CD4-positive, alpha-beta T cell (primary cell): ENCODE data around the gene FAM241A. TPM values are rescaled to one million over a fixed set of nuclear protein-coding genes. Genes with fewer than 3 reads are reported as not detected.

Experiments
- ATAC-seq: fragments of 200-7000 bp; cut with Tn5 transposase; one replicate; pipeline ENCODE4 v1.10.0; 2022; ENCODE audit warnings: mild to moderate bottlenecking; ENCODE audit not compliant: poor library complexity
- CTCF ChIA-PET: fragments of 350-600 bp; sonication (Branson Sonifier 250); formaldehyde crosslinking; loops from one replicate; lab custom pipeline; 2021; ENCODE audit warnings: antibody characterized with exemption, inconsistent platforms; lab: Charles Lee
- POLR2A ChIA-PET: fragments of 350-600 bp; sonication (Branson Sonifier 250); formaldehyde crosslinking; loops from one replicate; lab custom pipeline; 2021; ENCODE audit warnings: antibody characterized with exemption, inconsistent platforms; lab: Charles Lee
- DNase-seq, 14 experiments: peaks; one replicate each; pipeline ENCODE4 v3.0.0-alpha.2; 2013 to 2020; ENCODE audit warnings: mixed read lengths in 2 of 14
- H3K27ac ChIP-seq, 2 donors: one replicate each; pipeline versions ENCODE4 v1.5.1 to v1.7.0; 2013; ENCODE audit warnings: low read length in 2 of 2, low read depth in 1 of 2, mild to moderate bottlenecking in 1 of 2
- H3K27me3 ChIP-seq, 2 experiments: 1 replicate in 1 of 2; 2 replicates in 1 of 2; pipeline versions ENCODE4 v1.6.1 to v1.7.0; 2013; ENCODE audit warnings: low read length in 2 of 2, control low read depth in 1 of 2, mild to moderate bottlenecking in 1 of 2, moderate library complexity in 1 of 2; ENCODE audit not compliant: insufficient read depth in 2 of 2, control insufficient read depth in 1 of 2
- H3K36me3 ChIP-seq: one replicate; pipeline ENCODE4 v1.6.1; 2013; ENCODE audit warnings: low read length, control low read depth; ENCODE audit not compliant: insufficient read depth
- H3K4me1 ChIP-seq: one replicate; pipeline ENCODE4 v1.6.1; 2013; ENCODE audit warnings: low read length, control low read depth; ENCODE audit not compliant: insufficient read depth
- H3K4me3 ChIP-seq: one replicate; pipeline ENCODE4 v1.5.1; 2013; ENCODE audit warnings: mild to moderate bottlenecking, low read length, moderate library complexity
- H3K9me3 ChIP-seq, 2 experiments: 1 replicate in 1 of 2; 2 replicates in 1 of 2; pipeline versions ENCODE4 v1.6.1 to v1.7.0; 2013; ENCODE audit warnings: low read length in 2 of 2, mild to moderate bottlenecking in 2 of 2, control low read depth in 1 of 2, moderate library complexity in 1 of 2; ENCODE audit not compliant: control insufficient read depth in 1 of 2, insufficient read depth in 1 of 2
- H3K27ac Mint-ChIP-seq: one replicate; pipeline ENCODE4 v1.8.0; 2020; ENCODE audit warnings: mixed read lengths
- H3K27me3 Mint-ChIP-seq: one replicate; pipeline ENCODE4 v1.8.0; 2021; ENCODE audit warnings: mixed read lengths
- H3K36me3 Mint-ChIP-seq: one replicate; pipeline ENCODE4 v1.8.0; 2021; ENCODE audit warnings: low read depth, mixed read lengths
- H3K4me1 Mint-ChIP-seq: one replicate; pipeline ENCODE4 v1.8.0; 2021; ENCODE audit warnings: low read depth, mixed read lengths
- H3K4me3 Mint-ChIP-seq: one replicate; pipeline ENCODE4 v1.8.0; 2020; ENCODE audit warnings: mild to moderate bottlenecking, mixed read lengths
- H3K9me3 Mint-ChIP-seq: one replicate; pipeline ENCODE4 v1.8.0; 2020; ENCODE audit warnings: mixed read lengths
- CTCF ChIP-seq: fragments of 200-600 bp; IDR thresholded peaks from one replicate; pipeline ENCODE4 v1.8.0; 2022; ENCODE audit warnings: antibody characterized with exemption, mild to moderate bottlenecking
- intact Hi-C, 2 experiments: fragments of 100-400 bp; cut with DNase I in 1 of 2; cut with micrococcal nuclease in 1 of 2; formaldehyde crosslinking; loops; one replicate each; pipeline versions ENCODE4 v1.15.1 to v1.9.0; 2023 to 2025; cut with DNase I, micrococcal nuclease
- total RNA-seq, 174 experiments: library from RNA in 2 of 174; stranded (reverse) in 2 of 174; gene quantifications; one replicate each; pipeline ENCODE4 v1.2.3 and lab custom pipeline; 2021 to 2026

FAM241A gene
- total RNA-seq, 2 experiments from 2014 or later: 0.74 to 1.1 TPM

- Mint-ChIP-seq H3K9me3 (no peaks in the 10 kb centered on the region), H3K4me3 (no peak overlapping the region), H3K4me1 (no peaks in the 10 kb centered on the region), H3K36me3 (no peaks in the 10 kb centered on the region), H3K27me3 (no peaks in the 10 kb centered on the region), H3K27ac (no peak overlapping the region)
- CTCF ChIA-PET: interaction anchor here (1.1 kb wide), 1 partner anchor 102 kb away, joined by 3 read pairs; no protein-coding TSS in a partner anchor
- DNase-seq (no peak), ATAC-seq (no peak)
- no peaks in the 10 kb centered on the region for H3K9me3 ChIP-seq
- intact Hi-C loops: no loop called here
- no peak overlapping the region for H3K4me3 ChIP-seq
- no peak for TF ChIP-seq CTCF
- POLR2A ChIA-PET: interaction anchor here (0.6 kb wide), 2 partner anchors 25 to 41 kb away, joined by 3 to 5 read pairs; no protein-coding TSS in a partner anchor
- no peaks in the 10 kb centered on the region for H3K36me3 ChIP-seq
- no peak overlapping the region for H3K27ac ChIP-seq
- no peaks in the 10 kb centered on the region for H3K27me3 ChIP-seq
- H3K4me1 ChIP-seq: no peaks in the 10 kb centered on the region
Observed at GRCh38 chr4:112130906-112131305, 14.3 kb upstream of the FAM241A start.

GRCh38 chr4:112136551-112136950 is 8.7 kb upstream of the FAM241A start:
- POLR2A ChIA-PET: interaction anchor here (1.0 kb wide), 1 partner anchor 9 kb away, joined by 3 read pairs; the partner anchor contains the start of gene FAM241A
- CTCF ChIA-PET: no interaction called here

GRCh38 chr4:112138538-112138937 is 6.7 kb upstream of the FAM241A start:
- intact Hi-C loops: no loop called here
- Histone ChIP-seq H3K36me3 (no peaks in the 10 kb centered on the region), H3K9me3 (no peaks in the 10 kb centered on the region), H3K4me3 (no peak overlapping the region), H3K4me1 (no peaks in the 10 kb centered on the region), H3K27me3 (peaks cover 0 to 2% of the 10 kb centered on the region in 2 experiments), H3K27ac (no peak overlapping the region)
- DNase-seq (no peak), ATAC-seq (no peak)
- Mint-ChIP-seq H3K27ac (no peak overlapping the region), H3K36me3 (no peaks in the 10 kb centered on the region), H3K4me1 (no peaks in the 10 kb centered on the region), H3K27me3 (no peaks in the 10 kb centered on the region), H3K9me3 (no peaks in the 10 kb centered on the region), H3K4me3 (no peak overlapping the region)
- TF ChIP-seq CTCF: no peak
- ChIA-PET POLR2A (no interaction called here), CTCF (interaction anchor here (0.9 kb wide), 1 partner anchor 24 kb away, joined by 3 read pairs; no protein-coding TSS in a partner anchor)

More at GRCh38 chr4:112136551-112136950, 8.7 kb upstream of the FAM241A start:
- TF ChIP-seq CTCF: no peak
- no peak for DNase-seq
- H3K27ac ChIP-seq: no peak overlapping the region
- H3K9me3 ChIP-seq: no peaks in the 10 kb centered on the region
- H3K36me3 ChIP-seq: no peaks in the 10 kb centered on the region
- H3K4me1 ChIP-seq: no peaks in the 10 kb centered on the region
- intact Hi-C loops: no loop called here
- no peak overlapping the region for H3K4me3 ChIP-seq
- Mint-ChIP-seq H3K4me3 (no peak overlapping the region), H3K27me3 (no peaks in the 10 kb centered on the region), H3K9me3 (no peaks in the 10 kb centered on the region), H3K4me1 (no peaks in the 10 kb centered on the region), H3K36me3 (no peaks in the 10 kb centered on the region), H3K27ac (no peak overlapping the region)
- ATAC-seq: no peak
- peaks cover 0 to 2% of the 10 kb centered on the region in 2 experiments for H3K27me3 ChIP-seq
